Suprapubic skin (tissue), 4 donors: ENCODE results near the gene HSPB8. TPM values are rescaled to one million over a fixed set of nuclear protein-coding genes. Genes with fewer than 3 reads are reported as not detected.

Experiments used
- total RNA-seq, 4 donors: library from RNA; depleted of rRNA; stranded (reverse); fragments of >200 nt; gene quantifications; one replicate each; pipeline ENCODE4 v1.1.0, GENCODE V29; 2016

HSPB8 gene
- total RNA-seq, 4 donors from 2014 or later = 28.1 to 126 (median 73.1) TPM

Other genes starting within 250 kb of the HSPB8 start
- not detected for gene SRRM4, start 197.4 kb upstream of the HSPB8 start, total RNA-seq
- gene CCDC60, start 155.8 kb downstream of the HSPB8 start, total RNA-seq = not detected